GM12878 (cell line): ENCODE results near the gene SLC66A3. TPM values are rescaled to one million over a fixed set of nuclear protein-coding genes. Genes with fewer than 3 reads are reported as not detected.

ENCODE experiments used
- ATAC-seq: fragments of 200-7000 bp; cut with Tn5 transposase; 3 replicates; pipeline ENCODE4 v1.9.1; 2020; ENCODE audit warnings: mild to moderate bottlenecking, moderate library complexity
- BruUV-seq: library from RNA; stranded (reverse); fragments of 400-500 nt; replicated peaks from 2 replicates; lab custom pipeline; 2021; lab: Mats Ljungman, UMichigan
- CTCF ChIA-PET: fragments of 300-600 bp; sonication (Branson Sonifier 250); formaldehyde crosslinking; extraction: SDS; loops from one replicate; lab custom pipeline; 2021; ENCODE audit warnings: inconsistent platforms; lab: Yijun Ruan, JAX
- POLR2A ChIA-PET: fragments of 350-600 bp; formaldehyde crosslinking; extraction: SDS; loops from one replicate; lab custom pipeline; 2021; ENCODE audit warnings: inconsistent platforms; lab: Charles Lee
- RAD21 ChIA-PET: fragments of 300-600 bp; sonication (Branson Sonifier 250); formaldehyde crosslinking; loops from one replicate; lab custom pipeline; 2023; ENCODE audit warnings: antibody characterized with exemption; ENCODE audit not compliant: unreplicated experiment; lab: Charles Lee
- SMC1A ChIA-PET: fragments of 300-600 bp; sonication (Branson Sonifier 250); formaldehyde crosslinking; loops from one replicate; lab custom pipeline; 2023; ENCODE audit not compliant: unreplicated experiment, uncharacterized antibody; lab: Charles Lee
- DNase-seq: peaks from one replicate; pipeline ENCODE4 v3.0.0-alpha.2; 2011; ENCODE audit warnings: low read depth, low spot score
- FAIRE-seq: peaks from 3 replicates; lab custom pipeline; 2011; peaks lifted over from hg19 to GRCh38; lab: Jason Lieb, UNC
- H2AFZ ChIP-seq: 2 replicates; pipeline ENCODE4 v1.6.0; 2011; ENCODE audit warnings: low read depth, low read length, control low read depth; ENCODE audit not compliant: control insufficient read depth
- H3K27ac ChIP-seq: 2 replicates; pipeline ENCODE4 v1.5.1; 2011; ENCODE audit warnings: control low read depth; ENCODE audit not compliant: control insufficient read depth, insufficient read depth
- H3K27me3 ChIP-seq, 2 experiments: replicated peaks in 1 of 2; 2 replicates each; pipeline versions ENCODE4 v1.6.0 to v1.6.1; 2011; ENCODE audit warnings: low read length in 1 of 2; ENCODE audit not compliant: control insufficient read depth in 2 of 2, insufficient read depth in 2 of 2
- H3K36me3 ChIP-seq, 2 experiments: 2 replicates each; pipeline ENCODE4 v1.5.1; 2011; ENCODE audit warnings: low read length in 1 of 2; ENCODE audit not compliant: control insufficient read depth in 2 of 2, insufficient read depth in 2 of 2
- H3K4me1 ChIP-seq: 2 replicates; pipeline ENCODE4 v1.6.1; 2011; ENCODE audit warnings: mild to moderate bottlenecking, low read length, moderate library complexity, mixed read lengths; ENCODE audit not compliant: control insufficient read depth, insufficient read depth
- H3K4me2 ChIP-seq: 2 replicates; pipeline ENCODE4 v1.6.0; 2011; ENCODE audit warnings: control low read depth; ENCODE audit not compliant: control insufficient read depth, insufficient read depth
- H3K4me3 ChIP-seq: fragments of 200-600 bp; sonication (generic); 2 replicates; pipeline ENCODE4 v1.5.1; 2016
- H3K79me2 ChIP-seq: 2 replicates; pipeline ENCODE4 v1.6.0; 2011; ENCODE audit warnings: low read length; ENCODE audit not compliant: control insufficient read depth, insufficient read depth
- H3K9ac ChIP-seq: 2 replicates; pipeline ENCODE4 v1.8.0; 2011; ENCODE audit warnings: low read length, control low read depth, mixed read lengths; ENCODE audit not compliant: control insufficient read depth, insufficient read depth
- H3K9me3 ChIP-seq: replicated peaks from 3 replicates; pipeline ENCODE4 v1.5.1; 2011; ENCODE audit warnings: mild to moderate bottlenecking, low read length; ENCODE audit not compliant: control insufficient read depth, insufficient read depth
- H4K20me1 ChIP-seq: 2 replicates; pipeline ENCODE4 v1.6.0; 2011; ENCODE audit not compliant: control insufficient read depth, insufficient read depth
- CBFB ChIP-seq: IDR thresholded peaks from 2 replicates; pipeline ENCODE4 v1.6.1; 2016; ENCODE audit warnings: antibody characterized with exemption, low read depth
- CEBPB ChIP-seq, 2 experiments: fragments of 150-350 bp in 1 of 2; IDR thresholded peaks; 2 replicates each; pipeline ENCODE4 v1.6.1; 2012 to 2014; ENCODE audit warnings: low read depth in 2 of 2, low read length in 2 of 2, borderline replicate concordance in 1 of 2, inconsistent platforms in 1 of 2
- CHD2 ChIP-seq: IDR thresholded peaks from 2 replicates; pipeline ENCODE4 v1.6.1; 2011; ENCODE audit warnings: low read depth, low read length, improper control_type of control experiment, borderline replicate concordance
- ESRRA ChIP-seq: IDR thresholded peaks from 2 replicates; pipeline ENCODE4 v1.6.1; 2012; ENCODE audit warnings: mild to moderate bottlenecking, low read length, improper control_type of control experiment
- GATAD2B ChIP-seq: fragments of 450-650 bp; conservative IDR thresholded peaks from 2 replicates; pipeline ENCODE4 v1.6.1; 2017; ENCODE audit warnings: low read depth, mild to moderate bottlenecking, moderate library complexity
- LARP7 ChIP-seq: fragments of 450-650 bp; IDR thresholded peaks from 2 replicates; pipeline ENCODE4 v1.6.1; 2017; ENCODE audit warnings: mild to moderate bottlenecking
- MEF2B ChIP-seq: fragments of 450-650 bp; IDR thresholded peaks from 2 replicates; pipeline ENCODE4 v1.6.1; 2018; ENCODE audit warnings: mild to moderate bottlenecking, moderate library complexity; ENCODE audit not compliant: partially characterized antibody, poor library complexity, severe bottlenecking
- MTA2 ChIP-seq: fragments of 450-650 bp; IDR thresholded peaks from 2 replicates; pipeline ENCODE4 v1.6.1; 2016; ENCODE audit warnings: low read depth, mild to moderate bottlenecking, moderate library complexity
- SMAD5 ChIP-seq: IDR thresholded peaks from 2 replicates; pipeline ENCODE4 v1.6.1; 2016; ENCODE audit warnings: antibody characterized with exemption, low read depth
- SMARCA5 ChIP-seq: fragments of 450-650 bp; IDR thresholded peaks from 2 replicates; pipeline ENCODE4 v1.6.1; 2017; ENCODE audit warnings: mild to moderate bottlenecking
- STAT3 ChIP-seq: IDR thresholded peaks from 2 replicates; pipeline ENCODE4 v1.6.1; 2011; ENCODE audit warnings: low read depth, low read length, improper control_type of control experiment
- TARDBP ChIP-seq: IDR thresholded peaks from 2 replicates; pipeline ENCODE4 v1.6.1; 2016; ENCODE audit warnings: borderline replicate concordance
- TCF3 ChIP-seq: IDR thresholded peaks from 2 replicates; pipeline ENCODE4 v1.6.1; 2012; ENCODE audit warnings: low read depth, mild to moderate bottlenecking, low read length, borderline replicate concordance; ENCODE audit not compliant: insufficient read depth
- WGBS: methylation state at CpG from one replicate; pipeline ENCODE4 v1.1.6; 2016; ENCODE audit warnings: low lambda C conversion rate; ENCODE audit not compliant: insufficient replicate concordance, insufficient coverage; ENCODE audit errors: missing lambda C conversion rate; 5-methylcytosine and 5-hydroxymethylcytosine counted together
- in situ Hi-C: fragments of 300-500 bp; cut with MboI; formaldehyde crosslinking; loops from 9 replicates; pipeline ENCODE4 v1.14.3; 2018; ENCODE audit warnings: mixed read lengths
- intact Hi-C: fragments of 100-400 bp; cut with micrococcal nuclease; formaldehyde crosslinking; loops from one replicate; pipeline ENCODE4 v1.14.2; 2022; ENCODE audit not compliant: unreplicated experiment
- polyA plus RNA-seq, 11 experiments: library from polyadenylated mRNA; depleted of rRNA in 4 of 11; unstranded in 6 of 11; stranded (reverse) in 5 of 11; fragments of >200 nt; fragmentation: Nextera tagmentation in 4 of 11; fragmentation: Illumina TruSeq in 1 of 11; extraction: Ambion mirVana in 4 of 11; extraction: Trizol in 1 of 11; gene quantifications; 1 replicate in 1 of 11; 2 replicates in 10 of 11; pipeline versions ENCODE4 v1.2.1 to v1.2.3, GENCODE V29; 2011 to 2016; ENCODE audit warnings: inconsistent platforms in 2 of 11, missing spikeins in 2 of 11, low read depth in 1 of 11
- total RNA-seq, 4 experiments: library from RNA; depleted of rRNA in 3 of 4; stranded (reverse); fragments of >200 nt in 3 of 4; fragmentation: Illumina TruSeq in 1 of 4; extraction: Trizol in 1 of 4; gene quantifications; 2 replicates each; pipeline versions ENCODE4 v1.2.1 to v1.2.3, GENCODE V29; 2013 to 2021
- TF ChIP-seq, protein P1 (sequence below): fragments of 450-650 bp; conservative IDR thresholded peaks from 2 replicates; pipeline ENCODE4 v1.6.1; 2017; ENCODE audit warnings: mild to moderate bottlenecking, moderate library complexity
- TF ChIP-seq, protein P2 (sequence below): fragments of 450-650 bp; IDR thresholded peaks from 2 replicates; pipeline ENCODE4 v1.6.1; 2017; ENCODE audit warnings: borderline replicate concordance
- TF ChIP-seq, protein P3 (sequence below): IDR thresholded peaks from 2 replicates; pipeline ENCODE4 v1.6.1; 2012; ENCODE audit warnings: mild to moderate bottlenecking, low read depth, low read length

The SLC66A3 gene
- total and polyA plus RNA-seq, 10 of the 15 experiments (the other 5 are each of a cell fraction or from before 2014, with no cell fraction given): 1.4 to 14.2 (median 6.4) TPM

DNA sequence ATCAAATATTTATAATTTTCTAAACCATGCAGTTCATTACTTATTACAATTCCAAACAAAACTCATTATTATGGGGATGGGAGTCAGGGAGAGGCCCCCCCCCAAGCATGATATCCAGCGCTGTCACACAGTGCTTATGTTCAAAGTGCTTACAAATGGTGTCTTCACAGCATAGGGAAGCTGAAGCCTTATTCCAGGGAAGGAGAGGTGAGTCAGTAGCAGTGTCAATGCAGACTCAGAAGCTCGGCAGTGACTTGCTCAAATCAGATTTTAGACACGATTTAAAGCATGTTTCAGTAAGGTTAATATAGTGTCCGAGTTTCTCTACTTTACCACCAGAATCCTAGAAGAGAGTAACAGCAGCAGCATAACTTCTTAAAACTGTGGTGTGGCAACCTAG is 24.6 kb downstream of the SLC66A3 start:
- TF ChIP-seq CBFB (no peak), ESRRA (no peak), SMAD5 (no peak), GATAD2B (no peak), TCF3 (no peak), MTA2 (no peak), TARDBP (no peak), SMARCA5 (no peak), CEBPB (IDR thresholded peaks at IDR 0.05; ENCODE audit: borderline replicate concordance in 1 of 2, low read depth in 2 of 2, low read length in 2 of 2) (no peak), STAT3 (no peak), MEF2B (no peak), CHD2 (no peak), LARP7 (no peak)
- TF ChIP-seq, protein P1, sequence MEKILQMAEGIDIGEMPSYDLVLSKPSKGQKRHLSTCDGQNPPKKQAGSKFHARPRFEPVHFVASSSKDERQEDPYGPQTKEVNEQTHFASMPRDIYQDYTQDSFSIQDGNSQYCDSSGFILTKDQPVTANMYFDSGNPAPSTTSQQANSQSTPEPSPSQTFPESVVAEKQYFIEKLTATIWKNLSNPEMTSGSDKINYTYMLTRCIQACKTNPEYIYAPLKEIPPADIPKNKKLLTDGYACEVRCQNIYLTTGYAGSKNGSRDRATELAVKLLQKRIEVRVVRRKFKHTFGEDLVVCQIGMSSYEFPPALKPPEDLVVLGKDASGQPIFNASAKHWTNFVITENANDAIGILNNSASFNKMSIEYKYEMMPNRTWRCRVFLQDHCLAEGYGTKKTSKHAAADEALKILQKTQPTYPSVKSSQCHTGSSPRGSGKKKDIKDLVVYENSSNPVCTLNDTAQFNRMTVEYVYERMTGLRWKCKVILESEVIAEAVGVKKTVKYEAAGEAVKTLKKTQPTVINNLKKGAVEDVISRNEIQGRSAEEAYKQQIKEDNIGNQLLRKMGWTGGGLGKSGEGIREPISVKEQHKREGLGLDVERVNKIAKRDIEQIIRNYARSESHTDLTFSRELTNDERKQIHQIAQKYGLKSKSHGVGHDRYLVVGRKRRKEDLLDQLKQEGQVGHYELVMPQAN: no peak
- TF ChIP-seq, protein P2, sequence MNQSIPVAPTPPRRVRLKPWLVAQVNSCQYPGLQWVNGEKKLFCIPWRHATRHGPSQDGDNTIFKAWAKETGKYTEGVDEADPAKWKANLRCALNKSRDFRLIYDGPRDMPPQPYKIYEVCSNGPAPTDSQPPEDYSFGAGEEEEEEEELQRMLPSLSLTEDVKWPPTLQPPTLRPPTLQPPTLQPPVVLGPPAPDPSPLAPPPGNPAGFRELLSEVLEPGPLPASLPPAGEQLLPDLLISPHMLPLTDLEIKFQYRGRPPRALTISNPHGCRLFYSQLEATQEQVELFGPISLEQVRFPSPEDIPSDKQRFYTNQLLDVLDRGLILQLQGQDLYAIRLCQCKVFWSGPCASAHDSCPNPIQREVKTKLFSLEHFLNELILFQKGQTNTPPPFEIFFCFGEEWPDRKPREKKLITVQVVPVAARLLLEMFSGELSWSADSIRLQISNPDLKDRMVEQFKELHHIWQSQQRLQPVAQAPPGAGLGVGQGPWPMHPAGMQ: no peak
- TF ChIP-seq, protein P3, sequence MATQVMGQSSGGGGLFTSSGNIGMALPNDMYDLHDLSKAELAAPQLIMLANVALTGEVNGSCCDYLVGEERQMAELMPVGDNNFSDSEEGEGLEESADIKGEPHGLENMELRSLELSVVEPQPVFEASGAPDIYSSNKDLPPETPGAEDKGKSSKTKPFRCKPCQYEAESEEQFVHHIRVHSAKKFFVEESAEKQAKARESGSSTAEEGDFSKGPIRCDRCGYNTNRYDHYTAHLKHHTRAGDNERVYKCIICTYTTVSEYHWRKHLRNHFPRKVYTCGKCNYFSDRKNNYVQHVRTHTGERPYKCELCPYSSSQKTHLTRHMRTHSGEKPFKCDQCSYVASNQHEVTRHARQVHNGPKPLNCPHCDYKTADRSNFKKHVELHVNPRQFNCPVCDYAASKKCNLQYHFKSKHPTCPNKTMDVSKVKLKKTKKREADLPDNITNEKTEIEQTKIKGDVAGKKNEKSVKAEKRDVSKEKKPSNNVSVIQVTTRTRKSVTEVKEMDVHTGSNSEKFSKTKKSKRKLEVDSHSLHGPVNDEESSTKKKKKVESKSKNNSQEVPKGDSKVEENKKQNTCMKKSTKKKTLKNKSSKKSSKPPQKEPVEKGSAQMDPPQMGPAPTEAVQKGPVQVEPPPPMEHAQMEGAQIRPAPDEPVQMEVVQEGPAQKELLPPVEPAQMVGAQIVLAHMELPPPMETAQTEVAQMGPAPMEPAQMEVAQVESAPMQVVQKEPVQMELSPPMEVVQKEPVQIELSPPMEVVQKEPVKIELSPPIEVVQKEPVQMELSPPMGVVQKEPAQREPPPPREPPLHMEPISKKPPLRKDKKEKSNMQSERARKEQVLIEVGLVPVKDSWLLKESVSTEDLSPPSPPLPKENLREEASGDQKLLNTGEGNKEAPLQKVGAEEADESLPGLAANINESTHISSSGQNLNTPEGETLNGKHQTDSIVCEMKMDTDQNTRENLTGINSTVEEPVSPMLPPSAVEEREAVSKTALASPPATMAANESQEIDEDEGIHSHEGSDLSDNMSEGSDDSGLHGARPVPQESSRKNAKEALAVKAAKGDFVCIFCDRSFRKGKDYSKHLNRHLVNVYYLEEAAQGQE: no peak
- TF ChIP-seq, all 136 proteins: peak for 0
- ChIA-PET RAD21 (interaction anchor here (1.1 kb wide), 1 partner anchor 24 kb away, joined by 3 read pairs; no protein-coding TSS in a partner anchor), POLR2A (no interaction called here), CTCF (no interaction called here), SMC1A (no interaction called here)
- intact Hi-C loops (no loop called here), in situ Hi-C loops (no loop called here)
- Histone ChIP-seq H3K36me3 (peaks cover 0 to 4% of the 10 kb centered on the region in 2 experiments; a peak in 1 of 4 replicates), H3K9ac (no peak overlapping the region), H4K20me1 (no peaks in the 10 kb centered on the region), H3K79me2 (no peaks in the 10 kb centered on the region), H3K27ac (no peak overlapping the region), H3K27me3 (no peaks in the 10 kb centered on the region), H3K4me3 (no peak overlapping the region), H3K4me2 (no peak overlapping the region), H3K4me1 (no peaks in the 10 kb centered on the region), H2AFZ (no peak overlapping the region), H3K9me3 (no peaks in the 10 kb centered on the region)
- FAIRE-seq (no peak), DNase-seq (no peak), ATAC-seq (no peak)
- BruUV-seq: no TSS peak
- WGBS: 75% methylated on average over 4 of the region's 4 CpGs
